ENCODE data around the gene ITPR1. TPM values are rescaled to one million over a fixed set of nuclear protein-coding genes. Genes with fewer than 3 reads are reported as not detected.
A peak's percentile ranks its signal among the peaks of the same experiment; 100 is the strongest.

The ITPR1 gene
- total and polyA plus RNA-seq, 4 donors = 3.7 to 39.4 (median 8.2) TPM

DNA sequence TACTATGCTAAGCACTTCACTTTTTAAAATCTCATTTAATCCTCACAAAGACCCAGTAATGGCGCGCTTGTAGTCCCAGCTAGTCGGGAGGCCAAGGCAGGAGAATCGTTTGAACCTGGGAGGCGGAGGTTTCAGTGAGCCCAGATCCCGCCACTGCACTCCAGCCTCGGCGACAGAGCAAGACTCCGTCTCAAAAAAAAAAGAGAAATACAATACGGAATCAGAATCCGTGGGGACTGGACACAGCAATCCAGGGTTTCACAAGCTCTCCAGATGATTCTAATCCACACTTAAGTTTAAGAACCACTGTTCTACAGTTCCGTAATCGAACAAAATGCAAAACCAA, 25.7 kb upstream of the ITPR1 start:
- DNase-seq (ENCODE audit: low spot score) = no peak
- TF ChIP-seq, protein P1, sequence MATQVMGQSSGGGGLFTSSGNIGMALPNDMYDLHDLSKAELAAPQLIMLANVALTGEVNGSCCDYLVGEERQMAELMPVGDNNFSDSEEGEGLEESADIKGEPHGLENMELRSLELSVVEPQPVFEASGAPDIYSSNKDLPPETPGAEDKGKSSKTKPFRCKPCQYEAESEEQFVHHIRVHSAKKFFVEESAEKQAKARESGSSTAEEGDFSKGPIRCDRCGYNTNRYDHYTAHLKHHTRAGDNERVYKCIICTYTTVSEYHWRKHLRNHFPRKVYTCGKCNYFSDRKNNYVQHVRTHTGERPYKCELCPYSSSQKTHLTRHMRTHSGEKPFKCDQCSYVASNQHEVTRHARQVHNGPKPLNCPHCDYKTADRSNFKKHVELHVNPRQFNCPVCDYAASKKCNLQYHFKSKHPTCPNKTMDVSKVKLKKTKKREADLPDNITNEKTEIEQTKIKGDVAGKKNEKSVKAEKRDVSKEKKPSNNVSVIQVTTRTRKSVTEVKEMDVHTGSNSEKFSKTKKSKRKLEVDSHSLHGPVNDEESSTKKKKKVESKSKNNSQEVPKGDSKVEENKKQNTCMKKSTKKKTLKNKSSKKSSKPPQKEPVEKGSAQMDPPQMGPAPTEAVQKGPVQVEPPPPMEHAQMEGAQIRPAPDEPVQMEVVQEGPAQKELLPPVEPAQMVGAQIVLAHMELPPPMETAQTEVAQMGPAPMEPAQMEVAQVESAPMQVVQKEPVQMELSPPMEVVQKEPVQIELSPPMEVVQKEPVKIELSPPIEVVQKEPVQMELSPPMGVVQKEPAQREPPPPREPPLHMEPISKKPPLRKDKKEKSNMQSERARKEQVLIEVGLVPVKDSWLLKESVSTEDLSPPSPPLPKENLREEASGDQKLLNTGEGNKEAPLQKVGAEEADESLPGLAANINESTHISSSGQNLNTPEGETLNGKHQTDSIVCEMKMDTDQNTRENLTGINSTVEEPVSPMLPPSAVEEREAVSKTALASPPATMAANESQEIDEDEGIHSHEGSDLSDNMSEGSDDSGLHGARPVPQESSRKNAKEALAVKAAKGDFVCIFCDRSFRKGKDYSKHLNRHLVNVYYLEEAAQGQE (IDR thresholded peaks at IDR 0.05) = no peak
- TF ChIP-seq, protein P2, sequence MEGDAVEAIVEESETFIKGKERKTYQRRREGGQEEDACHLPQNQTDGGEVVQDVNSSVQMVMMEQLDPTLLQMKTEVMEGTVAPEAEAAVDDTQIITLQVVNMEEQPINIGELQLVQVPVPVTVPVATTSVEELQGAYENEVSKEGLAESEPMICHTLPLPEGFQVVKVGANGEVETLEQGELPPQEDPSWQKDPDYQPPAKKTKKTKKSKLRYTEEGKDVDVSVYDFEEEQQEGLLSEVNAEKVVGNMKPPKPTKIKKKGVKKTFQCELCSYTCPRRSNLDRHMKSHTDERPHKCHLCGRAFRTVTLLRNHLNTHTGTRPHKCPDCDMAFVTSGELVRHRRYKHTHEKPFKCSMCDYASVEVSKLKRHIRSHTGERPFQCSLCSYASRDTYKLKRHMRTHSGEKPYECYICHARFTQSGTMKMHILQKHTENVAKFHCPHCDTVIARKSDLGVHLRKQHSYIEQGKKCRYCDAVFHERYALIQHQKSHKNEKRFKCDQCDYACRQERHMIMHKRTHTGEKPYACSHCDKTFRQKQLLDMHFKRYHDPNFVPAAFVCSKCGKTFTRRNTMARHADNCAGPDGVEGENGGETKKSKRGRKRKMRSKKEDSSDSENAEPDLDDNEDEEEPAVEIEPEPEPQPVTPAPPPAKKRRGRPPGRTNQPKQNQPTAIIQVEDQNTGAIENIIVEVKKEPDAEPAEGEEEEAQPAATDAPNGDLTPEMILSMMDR (IDR thresholded peaks at IDR 0.05; ENCODE audit: low read depth, low read length, missing input control) = peak; percentile 4
- Histone ChIP-seq H3K27me3 (ENCODE audit: control insufficient read depth in 4 of 4, insufficient read depth in 4 of 4, low read length in 3 of 4) (no peaks in the 10 kb centered on the region), H3K36me3 (ENCODE audit: control insufficient read depth in 4 of 4, insufficient read depth in 3 of 4, low read depth in 1 of 4, low read length in 3 of 4) (no peaks in the 10 kb centered on the region), H3K27ac (ENCODE audit: low read depth in 1 of 2, low read length in 2 of 2) (peak overlapping the region; percentile 67 to 68), H3K9me3 (ENCODE audit: control insufficient read depth in 4 of 4, low read length in 3 of 4) (no peaks in the 10 kb centered on the region), H3K4me3 (ENCODE audit: low read depth in 1 of 3, low read length in 3 of 3) (peak overlapping the region; percentile 71 to 83 (median 75)), H3K4me1 (ENCODE audit: control insufficient read depth in 4 of 4, insufficient read depth in 4 of 4, low read length in 3 of 4) (peaks cover 1 to 11% (median 8%) of the 10 kb centered on the region in 4 donors), H3K9ac (ENCODE audit: low read depth in 1 of 2, low read length in 2 of 2) (no peak overlapping the region)
- WGBS = 78% methylated on average over 13 of the region's 13 CpGs

DNA sequence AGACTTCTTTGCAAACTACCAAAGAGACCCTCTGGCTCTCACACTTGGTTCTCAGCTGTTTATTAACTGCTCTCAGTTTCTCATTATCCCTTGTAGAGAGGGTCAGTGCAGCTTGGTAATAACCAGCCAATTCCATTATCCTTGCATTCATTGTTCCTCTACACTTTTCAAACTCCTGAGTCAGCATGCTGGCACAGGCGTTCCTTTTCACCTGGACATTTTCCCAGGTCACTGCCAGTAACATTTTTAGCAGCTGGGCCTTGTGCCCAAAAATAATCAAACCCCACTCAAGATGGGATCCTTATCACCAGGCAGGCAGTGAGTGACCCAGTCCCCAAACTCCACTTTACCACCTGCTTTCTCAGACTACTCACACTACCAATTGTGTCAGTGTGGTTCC, 21.2 kb upstream of the ITPR1 start:
- Histone ChIP-seq H3K36me3 (ENCODE audit: control insufficient read depth in 4 of 4, insufficient read depth in 3 of 4, low read depth in 1 of 4, low read length in 3 of 4) (no peaks in the 10 kb centered on the region), H3K27me3 (ENCODE audit: control insufficient read depth in 4 of 4, insufficient read depth in 4 of 4, low read length in 3 of 4) (no peaks in the 10 kb centered on the region), H3K27ac (ENCODE audit: low read depth in 1 of 2, low read length in 2 of 2) (no peak overlapping the region), H3K9me3 (ENCODE audit: control insufficient read depth in 4 of 4, low read length in 3 of 4) (no peaks in the 10 kb centered on the region), H3K9ac (ENCODE audit: low read depth in 1 of 2, low read length in 2 of 2) (no peak overlapping the region), H3K4me1 (ENCODE audit: control insufficient read depth in 4 of 4, insufficient read depth in 4 of 4, low read length in 3 of 4) (peaks cover 0 to 3% (median 3%) of the 10 kb centered on the region in 4 donors), H3K4me3 (ENCODE audit: low read depth in 1 of 3, low read length in 3 of 3) (no peak overlapping the region)
- no peak for DNase-seq (ENCODE audit: low spot score)
- TF ChIP-seq RAD21 (IDR thresholded peaks at IDR 0.05) (no peak), RXRA (IDR thresholded peaks at IDR 0.05) (peak in 1 of 2 donors; percentile 13), FOXA1 (IDR thresholded peaks at IDR 0.05) (no peak), GABPA (IDR thresholded peaks at IDR 0.05 in 1 of 2, conservative IDR thresholded peaks at IDR 0.05 in 1 of 2) (no peak)
- TF ChIP-seq, protein P3, sequence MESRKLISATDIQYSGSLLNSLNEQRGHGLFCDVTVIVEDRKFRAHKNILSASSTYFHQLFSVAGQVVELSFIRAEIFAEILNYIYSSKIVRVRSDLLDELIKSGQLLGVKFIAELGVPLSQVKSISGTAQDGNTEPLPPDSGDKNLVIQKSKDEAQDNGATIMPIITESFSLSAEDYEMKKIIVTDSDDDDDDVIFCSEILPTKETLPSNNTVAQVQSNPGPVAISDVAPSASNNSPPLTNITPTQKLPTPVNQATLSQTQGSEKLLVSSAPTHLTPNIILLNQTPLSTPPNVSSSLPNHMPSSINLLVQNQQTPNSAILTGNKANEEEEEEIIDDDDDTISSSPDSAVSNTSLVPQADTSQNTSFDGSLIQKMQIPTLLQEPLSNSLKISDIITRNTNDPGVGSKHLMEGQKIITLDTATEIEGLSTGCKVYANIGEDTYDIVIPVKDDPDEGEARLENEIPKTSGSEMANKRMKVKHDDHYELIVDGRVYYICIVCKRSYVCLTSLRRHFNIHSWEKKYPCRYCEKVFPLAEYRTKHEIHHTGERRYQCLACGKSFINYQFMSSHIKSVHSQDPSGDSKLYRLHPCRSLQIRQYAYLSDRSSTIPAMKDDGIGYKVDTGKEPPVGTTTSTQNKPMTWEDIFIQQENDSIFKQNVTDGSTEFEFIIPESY (IDR thresholded peaks at IDR 0.05) = no peak
- 22% methylated on average over 1 of the region's 1 CpG for WGBS

DNA sequence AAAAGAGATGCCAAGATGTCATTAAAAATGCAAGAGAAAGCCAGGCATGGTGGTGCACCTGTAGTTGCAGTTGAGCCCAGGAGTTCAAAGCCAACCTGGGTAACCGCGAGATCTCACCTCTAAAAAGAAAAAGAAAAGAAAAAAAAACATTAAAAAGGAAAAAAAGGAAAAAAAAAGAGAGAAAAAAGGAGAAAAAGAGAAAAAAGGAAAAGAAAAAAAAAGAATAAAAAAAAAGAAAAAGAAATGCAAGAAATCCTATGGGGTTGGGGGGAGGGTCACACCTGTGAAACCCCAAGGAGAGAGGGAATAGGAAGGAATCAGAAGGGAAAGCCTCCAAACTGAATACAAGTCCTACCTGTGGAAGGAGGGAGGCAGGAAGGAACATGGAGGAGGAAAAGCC, 20.8 kb upstream of the ITPR1 start:
- no peaks in the 10 kb centered on the region for H3K36me3 ChIP-seq (ENCODE audit: control insufficient read depth in 4 of 4, insufficient read depth in 3 of 4, low read depth in 1 of 4, low read length in 3 of 4)
- no peaks in the 10 kb centered on the region for H3K9me3 ChIP-seq (ENCODE audit: control insufficient read depth in 4 of 4, low read length in 3 of 4)
- H3K9ac ChIP-seq (ENCODE audit: low read depth in 1 of 2, low read length in 2 of 2) = no peak overlapping the region
- peaks cover 0 to 3% (median 2%) of the 10 kb centered on the region in 4 donors for H3K4me1 ChIP-seq (ENCODE audit: control insufficient read depth in 4 of 4, insufficient read depth in 4 of 4, low read length in 3 of 4)
- H3K4me3 ChIP-seq (ENCODE audit: low read depth in 1 of 3, low read length in 3 of 3) = no peak overlapping the region
- 99% methylated on average over 2 of the region's 2 CpGs for WGBS
- no peaks in the 10 kb centered on the region for H3K27me3 ChIP-seq (ENCODE audit: control insufficient read depth in 4 of 4, insufficient read depth in 4 of 4, low read length in 3 of 4)
- DNase-seq (ENCODE audit: low spot score) = no peak
- H3K27ac ChIP-seq (ENCODE audit: low read depth in 1 of 2, low read length in 2 of 2) = no peak overlapping the region
- TF ChIP-seq RAD21 (IDR thresholded peaks at IDR 0.05) (no peak), FOXA1 (IDR thresholded peaks at IDR 0.05) (no peak), YY1 (IDR thresholded peaks at IDR 0.05) (no peak), JUND (IDR thresholded peaks at IDR 0.05) (no peak), HNF4G (IDR thresholded peaks at IDR 0.05) (no peak), FOXA2 (IDR thresholded peaks at IDR 0.05) (no peak), NR2F2 (IDR thresholded peaks at IDR 0.05) (no peak), SP1 (IDR thresholded peaks at IDR 0.05) (no peak), EGR1 (IDR thresholded peaks at IDR 0.05; ENCODE audit: low read depth in 2 of 2) (no peak)
- TF ChIP-seq, protein P3 (IDR thresholded peaks at IDR 0.05) = no peak
- TF ChIP-seq, protein P1 (IDR thresholded peaks at IDR 0.05) = no peak
- TF ChIP-seq, protein P4, sequence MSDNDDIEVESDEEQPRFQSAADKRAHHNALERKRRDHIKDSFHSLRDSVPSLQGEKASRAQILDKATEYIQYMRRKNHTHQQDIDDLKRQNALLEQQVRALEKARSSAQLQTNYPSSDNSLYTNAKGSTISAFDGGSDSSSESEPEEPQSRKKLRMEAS (IDR thresholded peaks at IDR 0.05) = no peak
